IPS-15b (cell line): ENCODE data around the gene PAAF1.
"Not testable (repeated sequence)": the region's sequence is repeated elsewhere in the genome, so short reads cannot be mapped to it uniquely, and the experiment has no call there.

Source experiments
- H3K27me3 ChIP-seq: one replicate; pipeline ENCODE4 v1.6.1; 2013; ENCODE audit warnings: low read length; ENCODE audit not compliant: control insufficient read depth, insufficient read depth
- H3K36me3 ChIP-seq: one replicate; pipeline ENCODE4 v1.6.1; 2013; ENCODE audit warnings: low read length; ENCODE audit not compliant: control insufficient read depth, insufficient read depth
- H3K4me1 ChIP-seq: one replicate; pipeline ENCODE4 v1.6.1; 2013; ENCODE audit warnings: mild to moderate bottlenecking, low read length; ENCODE audit not compliant: control insufficient read depth, insufficient read depth
- H3K4me3 ChIP-seq: one replicate; pipeline ENCODE4 v1.5.1; 2013; ENCODE audit warnings: low read depth, low read length
- H3K9ac ChIP-seq: one replicate; pipeline ENCODE4 v1.6.1; 2013; ENCODE audit warnings: low read depth, mild to moderate bottlenecking, low read length
- H3K9me3 ChIP-seq: one replicate; pipeline ENCODE4 v1.6.1; 2013; ENCODE audit warnings: mild to moderate bottlenecking, low read length; ENCODE audit not compliant: control insufficient read depth, insufficient read depth

PAAF1 gene

GRCh38 chr11:73862986-73863385 is 13.8 kb upstream of the PAAF1 start:
- H3K9ac ChIP-seq = no peak overlapping the region
- H3K4me1 ChIP-seq = no peaks in the 10 kb centered on the region
- no peaks in the 10 kb centered on the region for H3K9me3 ChIP-seq
- H3K36me3 ChIP-seq = peaks cover 3% of the 10 kb centered on the region
- no peaks in the 10 kb centered on the region for H3K27me3 ChIP-seq
- H3K4me3 ChIP-seq = no peak overlapping the region

GRCh38 chr11:73866095-73866579 is 10.7 kb upstream of the PAAF1 start:
- Histone ChIP-seq H3K9ac (no peak overlapping the region), H3K9me3 (no peaks in the 10 kb centered on the region), H3K4me1 (peaks cover 3% of the 10 kb centered on the region), H3K36me3 (no peaks in the 10 kb centered on the region), H3K4me3 (no peak overlapping the region), H3K27me3 (no peaks in the 10 kb centered on the region)

- Histone ChIP-seq H3K4me3 (no peak overlapping the region), H3K9ac (no peak overlapping the region), H3K36me3 (no peaks in the 10 kb centered on the region), H3K27me3 (no peaks in the 10 kb centered on the region), H3K9me3 (no peaks in the 10 kb centered on the region), H3K4me1 (peaks cover 3% of the 10 kb centered on the region)
Observed at GRCh38 chr11:73866586-73866996, 10.2 kb upstream of the PAAF1 start.

- H3K9ac ChIP-seq = no peak overlapping the region
- H3K4me3 ChIP-seq = no peak overlapping the region
- peaks cover 3% of the 10 kb centered on the region for H3K4me1 ChIP-seq
- H3K36me3 ChIP-seq = peaks cover 7% of the 10 kb centered on the region
- no peaks in the 10 kb centered on the region for H3K27me3 ChIP-seq
- no peaks in the 10 kb centered on the region for H3K9me3 ChIP-seq
Observed at GRCh38 chr11:73869332-73869949, 7.4 kb upstream of the PAAF1 start.

GRCh38 chr11:73870261-73870660 is 6.5 kb upstream of the PAAF1 start:
- Histone ChIP-seq H3K9me3 (no peaks in the 10 kb centered on the region), H3K4me1 (peaks cover 3% of the 10 kb centered on the region), H3K4me3 (no peak overlapping the region), H3K27me3 (no peaks in the 10 kb centered on the region), H3K36me3 (peaks cover 7% of the 10 kb centered on the region), H3K9ac (no peak overlapping the region)

GRCh38 chr11:73872749-73873357 is 3.9 kb upstream of the PAAF1 start:
- Histone ChIP-seq H3K4me3 (no peak overlapping the region), H3K4me1 (peaks cover 3% of the 10 kb centered on the region), H3K9me3 (no peaks in the 10 kb centered on the region), H3K9ac (no peak overlapping the region), H3K27me3 (no peaks in the 10 kb centered on the region), H3K36me3 (peaks cover 7% of the 10 kb centered on the region)

- H3K36me3 ChIP-seq = peaks cover 7% of the 10 kb centered on the region
- H3K9me3 ChIP-seq = no peaks in the 10 kb centered on the region
- peak overlapping the region; percentile 84 for H3K9ac ChIP-seq
- H3K27me3 ChIP-seq = no peaks in the 10 kb centered on the region
- peak overlapping the region; percentile 84 for H3K4me3 ChIP-seq
- H3K4me1 ChIP-seq = peaks cover under 1% of the 10 kb centered on the region
Observed at GRCh38 chr11:73875380-73875779, 1.4 kb upstream of the PAAF1 start.

GRCh38 chr11:73875840-73876239 is 959 bp upstream of the PAAF1 start:
- H3K4me1 ChIP-seq = no peaks in the 10 kb centered on the region
- no peaks in the 10 kb centered on the region for H3K27me3 ChIP-seq
- peaks cover 7% of the 10 kb centered on the region for H3K36me3 ChIP-seq
- H3K9ac ChIP-seq = peak overlapping the region; percentile 84
- peak overlapping the region; percentile 84 for H3K4me3 ChIP-seq
- H3K9me3 ChIP-seq = no peaks in the 10 kb centered on the region

- Histone ChIP-seq H3K4me1 (no peaks in the 10 kb centered on the region), H3K4me3 (no peak overlapping the region), H3K36me3 (no peaks in the 10 kb centered on the region), H3K9me3 (no peaks in the 10 kb centered on the region), H3K9ac (no peak overlapping the region), H3K27me3 (no peaks in the 10 kb centered on the region)
Observed at GRCh38 chr11:73878771-73879170, 2.0 kb downstream of the PAAF1 start.

GRCh38 chr11:73880449-73880848 is 3.6 kb downstream of the PAAF1 start:
- not testable (repeated sequence) for H3K4me1 ChIP-seq, H3K9ac ChIP-seq, H3K27me3 ChIP-seq, H3K4me3 ChIP-seq, H3K36me3 ChIP-seq, H3K9me3 ChIP-seq

- no peaks in the 10 kb centered on the region for H3K36me3 ChIP-seq
- no peak overlapping the region for H3K9ac ChIP-seq
- no peaks in the 10 kb centered on the region for H3K27me3 ChIP-seq
- H3K4me3 ChIP-seq = no peak overlapping the region
- H3K9me3 ChIP-seq = no peaks in the 10 kb centered on the region
- H3K4me1 ChIP-seq = no peaks in the 10 kb centered on the region
Observed at GRCh38 chr11:73883856-73884255, 7.1 kb downstream of the PAAF1 start.

GRCh38 chr11:73888244-73888643 is 11.4 kb downstream of the PAAF1 start:
- Histone ChIP-seq H3K4me1 (no peaks in the 10 kb centered on the region), H3K27me3 (no peaks in the 10 kb centered on the region), H3K9ac (no peak overlapping the region), H3K36me3 (no peaks in the 10 kb centered on the region), H3K4me3 (no peak overlapping the region), H3K9me3 (no peaks in the 10 kb centered on the region)
